ENCODE data around the gene TTC38.

The TTC38 gene

DNA sequence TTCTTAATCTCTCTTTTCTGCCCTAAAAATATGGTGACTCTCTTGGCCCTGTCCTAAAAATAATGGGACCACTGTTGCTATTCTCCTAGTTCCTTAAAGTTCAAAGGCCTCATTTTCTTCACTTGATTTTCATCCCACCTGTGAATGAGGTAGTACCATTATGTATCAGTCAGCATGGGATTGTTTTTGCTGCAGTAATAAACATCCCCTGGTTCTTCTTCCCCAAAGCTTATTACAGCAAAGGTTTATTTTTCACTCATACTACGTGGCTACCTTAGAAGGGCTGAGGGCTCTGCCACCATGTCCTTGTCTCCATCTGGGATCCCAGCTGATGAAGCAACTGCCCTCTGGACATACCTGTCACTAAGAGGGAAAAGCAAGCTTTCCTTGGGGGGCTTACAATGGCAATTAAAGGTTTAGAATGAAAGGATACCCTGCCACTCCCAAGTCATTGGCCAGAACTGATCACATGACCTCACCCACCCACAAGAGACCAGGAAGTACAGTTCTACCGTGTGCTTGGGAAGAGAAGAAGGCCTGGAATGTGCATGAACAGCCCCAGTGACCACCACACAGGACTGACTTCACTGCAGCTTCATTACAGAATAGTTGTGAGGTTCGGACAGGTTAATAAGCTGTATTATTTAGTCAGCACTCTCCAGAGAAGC, 7.8 kb downstream of the TTC38 start:
- Histone ChIP-seq H3K9me3 (ENCODE audit: control insufficient read depth, insufficient read depth, low read length) (no peaks in the 10 kb centered on the region), H3K4me3 (ENCODE audit: low read length) (no peak overlapping the region), H3K36me3 (ENCODE audit: control insufficient read depth, insufficient read depth, low read length) (peaks cover 16% of the 10 kb centered on the region; the same call in 1 of the 2 replicates), H3K27me3 (ENCODE audit: control insufficient read depth, insufficient read depth, low read length) (no peaks in the 10 kb centered on the region), H3K4me1 (ENCODE audit: control insufficient read depth, insufficient read depth, low read length) (no peaks in the 10 kb centered on the region), H3K27ac (ENCODE audit: low read length) (no peak overlapping the region)
- DNase-seq (ENCODE audit: low read depth, low spot score): no peak
- WGBS (ENCODE audit: insufficient coverage, insufficient read length): no CpG with 5 or more reads among the region's 3 CpGs

DNA sequence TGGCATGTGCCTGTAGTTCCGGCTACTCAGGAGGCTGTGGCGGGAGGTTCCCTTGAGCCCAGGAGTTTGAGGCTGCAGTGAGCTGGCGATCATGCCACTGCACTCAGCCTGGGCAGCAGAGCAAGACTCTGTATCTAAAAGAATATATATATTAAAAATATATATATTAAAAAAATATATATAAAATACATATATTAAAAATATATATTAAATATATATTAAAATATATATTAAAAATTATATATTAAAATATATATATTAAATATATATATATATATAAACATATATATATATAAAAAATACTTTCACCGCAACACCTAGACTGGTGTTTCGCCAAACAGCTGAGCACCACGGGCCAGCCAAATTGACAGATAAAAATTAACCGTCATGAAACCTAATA, 8.8 kb downstream of the TTC38 start:
- no peaks in the 10 kb centered on the region for H3K9me3 ChIP-seq (ENCODE audit: control insufficient read depth, insufficient read depth, low read length)
- no peaks in the 10 kb centered on the region for H3K4me1 ChIP-seq (ENCODE audit: control insufficient read depth, insufficient read depth, low read length)
- H3K27ac ChIP-seq (ENCODE audit: low read length): no peak overlapping the region
- no peaks in the 10 kb centered on the region for H3K27me3 ChIP-seq (ENCODE audit: control insufficient read depth, insufficient read depth, low read length)
- WGBS (ENCODE audit: insufficient coverage, insufficient read length): no CpG with 5 or more reads among the region's 7 CpGs
- no peak for DNase-seq (ENCODE audit: low read depth, low spot score)
- no peak overlapping the region for H3K4me3 ChIP-seq (ENCODE audit: low read length)
- peaks cover 16% of the 10 kb centered on the region; the same call in 1 of the 2 replicates for H3K36me3 ChIP-seq (ENCODE audit: control insufficient read depth, insufficient read depth, low read length)

DNA sequence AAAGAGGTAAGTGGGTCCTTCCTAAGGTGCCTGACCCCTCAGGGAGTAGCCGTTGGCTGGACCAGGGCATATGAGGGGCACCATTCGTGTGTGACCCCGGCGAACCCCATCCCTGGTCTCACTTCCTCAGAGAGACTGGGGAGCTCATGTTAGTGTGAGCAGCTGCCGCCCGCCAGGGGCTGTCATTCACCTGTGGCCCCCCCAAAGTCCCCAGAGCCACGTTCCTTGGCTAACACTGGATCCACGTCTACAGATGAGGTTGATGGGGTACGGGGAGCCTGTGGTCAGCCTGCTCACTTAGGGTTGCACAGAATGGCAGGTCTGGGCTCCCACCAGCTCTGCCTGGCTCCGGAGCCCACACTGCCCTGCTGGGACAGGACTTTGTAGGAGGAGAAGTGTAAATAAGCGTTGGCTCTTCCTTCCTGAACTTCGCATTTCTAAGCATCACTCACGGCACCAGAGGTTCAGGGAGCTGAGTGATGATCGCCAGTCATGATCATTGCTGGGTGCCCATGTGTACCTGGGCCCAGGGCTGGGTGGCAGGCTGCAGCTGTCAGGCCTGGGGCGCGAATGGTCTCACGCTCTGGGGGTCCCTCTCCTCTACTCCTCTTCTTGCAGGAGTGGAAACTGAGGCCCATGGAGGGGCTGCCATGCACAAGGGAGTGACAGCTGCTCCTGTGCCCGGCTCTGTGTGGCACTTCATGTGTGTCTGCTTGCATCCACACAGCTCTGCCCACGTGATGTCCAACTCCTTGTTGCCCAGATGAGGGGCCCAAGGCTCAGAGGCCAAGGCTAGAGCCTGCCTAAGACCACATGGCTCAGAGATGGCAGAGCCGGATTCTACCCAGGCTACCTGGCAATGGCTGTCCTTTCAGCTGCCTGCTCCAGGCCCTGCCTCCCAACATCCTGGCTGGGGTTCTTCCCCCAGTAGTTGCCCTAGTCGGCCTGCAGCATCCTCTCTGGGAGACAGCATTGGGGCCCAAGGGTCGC, 11.1 kb downstream of the TTC38 start:
- no peak for DNase-seq (ENCODE audit: low read depth, low spot score)
- Histone ChIP-seq H3K27me3 (ENCODE audit: control insufficient read depth, insufficient read depth, low read length) (no peaks in the 10 kb centered on the region), H3K36me3 (ENCODE audit: control insufficient read depth, insufficient read depth, low read length) (peaks cover 12% of the 10 kb centered on the region; the same call in 1 of the 2 replicates), H3K9me3 (ENCODE audit: control insufficient read depth, insufficient read depth, low read length) (no peaks in the 10 kb centered on the region), H3K4me3 (ENCODE audit: low read length) (no peak overlapping the region), H3K4me1 (ENCODE audit: control insufficient read depth, insufficient read depth, low read length) (no peaks in the 10 kb centered on the region), H3K27ac (ENCODE audit: low read length) (no peak overlapping the region)
- WGBS (ENCODE audit: insufficient coverage, insufficient read length): no CpG with 5 or more reads among the region's 22 CpGs

DNA sequence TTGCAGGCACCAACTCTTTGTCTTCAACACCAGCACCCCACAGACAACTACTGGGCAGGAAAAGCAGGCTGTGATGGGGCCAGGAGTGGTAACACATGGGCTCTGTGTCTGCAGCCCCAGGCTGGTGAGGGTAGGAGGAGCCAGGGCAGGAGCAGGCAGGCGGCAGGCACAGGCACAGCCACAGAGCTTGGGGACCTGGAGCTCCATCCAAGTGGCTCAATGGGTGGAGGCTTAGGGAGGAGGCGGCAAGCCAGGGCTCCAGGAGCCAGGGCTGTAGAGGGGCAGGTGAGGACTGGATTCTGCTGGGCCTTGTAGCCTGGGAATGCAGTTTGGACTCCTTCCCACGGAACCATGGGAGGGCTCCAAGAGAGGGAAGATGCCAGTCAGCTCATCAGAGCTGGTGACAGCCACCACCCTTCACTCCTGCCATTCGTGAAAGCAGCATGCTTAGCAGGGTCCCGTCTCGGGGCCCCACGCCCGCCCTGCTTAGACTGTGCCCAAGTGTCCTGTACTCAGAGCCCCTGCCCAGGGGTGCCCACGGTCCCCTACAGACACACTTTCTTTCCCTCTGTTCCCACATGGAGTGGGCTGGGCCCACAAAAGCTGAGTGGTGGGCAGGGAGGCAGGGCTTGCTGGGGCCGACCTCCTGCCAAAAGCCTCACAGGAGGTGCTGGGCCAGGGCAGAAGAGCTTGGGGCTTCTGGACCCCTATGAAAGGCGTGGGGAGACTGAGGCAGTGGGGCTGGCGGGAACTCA, 12.4 kb downstream of the TTC38 start:
- no peaks in the 10 kb centered on the region for H3K9me3 ChIP-seq (ENCODE audit: control insufficient read depth, insufficient read depth, low read length)
- no peak for DNase-seq (ENCODE audit: low read depth, low spot score)
- no peak overlapping the region for H3K27ac ChIP-seq (ENCODE audit: low read length)
- no CpG with 5 or more reads among the region's 12 CpGs for WGBS (ENCODE audit: insufficient coverage, insufficient read length)
- no peaks in the 10 kb centered on the region for H3K4me1 ChIP-seq (ENCODE audit: control insufficient read depth, insufficient read depth, low read length)
- no peaks in the 10 kb centered on the region for H3K27me3 ChIP-seq (ENCODE audit: control insufficient read depth, insufficient read depth, low read length)
- no peak overlapping the region for H3K4me3 ChIP-seq (ENCODE audit: low read length)
- H3K36me3 ChIP-seq (ENCODE audit: control insufficient read depth, insufficient read depth, low read length): peaks cover 12% of the 10 kb centered on the region; the same call in 1 of the 2 replicates

DNA sequence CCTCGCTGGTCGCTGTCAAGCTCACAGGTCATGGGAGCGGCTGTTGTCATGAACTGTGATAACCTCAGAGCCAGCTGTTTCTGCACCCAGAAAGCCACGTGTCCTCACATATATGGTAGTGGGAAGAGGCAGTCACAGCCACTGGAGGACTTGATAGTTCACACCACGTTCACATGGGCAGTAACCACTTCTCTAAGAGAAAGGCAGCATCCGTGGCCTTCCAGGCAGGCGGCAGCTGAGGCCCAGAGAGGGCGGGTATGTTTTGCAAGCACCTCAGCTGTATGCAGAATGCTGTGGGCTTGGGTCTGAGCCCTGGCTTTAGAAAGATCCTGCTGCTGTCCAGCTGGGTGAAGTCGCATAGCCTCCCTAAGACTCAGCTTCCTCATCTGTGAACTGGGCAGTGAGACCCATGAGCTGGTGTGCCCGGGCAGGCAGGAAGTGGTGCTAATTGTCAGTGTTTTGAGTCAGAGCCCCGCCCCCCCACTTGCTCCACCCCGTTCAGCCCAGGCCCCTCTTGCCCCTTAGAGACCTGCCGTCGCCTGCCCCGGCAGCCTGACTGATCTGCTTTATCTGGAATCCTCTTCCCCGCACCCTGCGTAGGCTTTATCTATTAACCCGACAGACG, 13.3 kb downstream of the TTC38 start:
- no CpG with 5 or more reads among the region's 19 CpGs for WGBS (ENCODE audit: insufficient coverage, insufficient read length)
- no peaks in the 10 kb centered on the region for H3K9me3 ChIP-seq (ENCODE audit: control insufficient read depth, insufficient read depth, low read length)
- H3K27ac ChIP-seq (ENCODE audit: low read length): no peak overlapping the region
- no peak overlapping the region for H3K4me3 ChIP-seq (ENCODE audit: low read length)
- no peaks in the 10 kb centered on the region for H3K27me3 ChIP-seq (ENCODE audit: control insufficient read depth, insufficient read depth, low read length)
- H3K4me1 ChIP-seq (ENCODE audit: control insufficient read depth, insufficient read depth, low read length): no peaks in the 10 kb centered on the region
- no peak for DNase-seq (ENCODE audit: low read depth, low spot score)
- peaks cover 10% of the 10 kb centered on the region; the same call in 1 of the 2 replicates for H3K36me3 ChIP-seq (ENCODE audit: control insufficient read depth, insufficient read depth, low read length)

DNA sequence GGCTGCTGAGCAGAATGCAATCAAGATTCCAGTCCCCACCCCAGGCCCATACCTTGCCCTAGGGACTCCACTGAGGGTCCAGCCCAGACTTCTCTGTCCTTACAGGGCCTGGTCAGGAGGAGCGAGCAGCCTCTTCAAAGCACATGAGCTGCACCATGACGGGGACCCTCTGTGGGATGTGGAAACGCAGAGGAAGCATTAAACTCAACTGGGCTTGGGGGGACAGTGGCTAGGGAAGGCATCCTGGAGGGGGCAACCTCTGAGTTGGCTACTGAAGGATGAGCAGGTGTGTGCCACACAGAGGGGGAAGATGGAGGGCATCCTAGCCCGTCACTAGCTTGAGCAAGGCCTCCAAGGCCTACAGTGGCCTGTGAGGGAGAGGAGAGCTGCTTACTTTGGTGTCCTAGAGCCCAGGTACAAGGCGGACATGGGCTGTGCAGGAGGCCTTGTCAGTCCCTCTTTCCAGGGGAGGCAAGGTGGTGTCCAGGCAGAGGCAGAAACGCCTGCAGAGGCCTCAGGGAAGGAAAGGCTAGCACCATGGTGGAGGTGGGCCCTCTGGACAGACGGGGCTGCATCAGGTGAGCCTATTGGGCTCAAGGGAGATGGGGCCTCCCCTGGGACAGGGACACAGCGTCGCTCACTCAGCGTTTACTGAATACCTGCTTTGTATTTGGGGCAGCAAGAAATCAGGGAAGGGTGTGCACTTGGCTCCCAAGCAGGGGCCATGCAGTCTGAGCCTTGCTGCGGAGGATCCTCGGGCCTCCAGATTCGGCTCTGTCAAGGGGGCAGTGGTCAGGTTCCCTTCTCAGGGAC, 14.3 kb downstream of the TTC38 start:
- Histone ChIP-seq H3K36me3 (ENCODE audit: control insufficient read depth, insufficient read depth, low read length) (peaks cover 10% of the 10 kb centered on the region; the same call in 1 of the 2 replicates), H3K27ac (ENCODE audit: low read length) (no peak overlapping the region), H3K4me3 (ENCODE audit: low read length) (no peak overlapping the region), H3K27me3 (ENCODE audit: control insufficient read depth, insufficient read depth, low read length) (no peaks in the 10 kb centered on the region), H3K9me3 (ENCODE audit: control insufficient read depth, insufficient read depth, low read length) (no peaks in the 10 kb centered on the region), H3K4me1 (ENCODE audit: control insufficient read depth, insufficient read depth, low read length) (no peaks in the 10 kb centered on the region)
- no CpG with 5 or more reads among the region's 13 CpGs for WGBS (ENCODE audit: insufficient coverage, insufficient read length)
- DNase-seq (ENCODE audit: low read depth, low spot score): no peak

DNA sequence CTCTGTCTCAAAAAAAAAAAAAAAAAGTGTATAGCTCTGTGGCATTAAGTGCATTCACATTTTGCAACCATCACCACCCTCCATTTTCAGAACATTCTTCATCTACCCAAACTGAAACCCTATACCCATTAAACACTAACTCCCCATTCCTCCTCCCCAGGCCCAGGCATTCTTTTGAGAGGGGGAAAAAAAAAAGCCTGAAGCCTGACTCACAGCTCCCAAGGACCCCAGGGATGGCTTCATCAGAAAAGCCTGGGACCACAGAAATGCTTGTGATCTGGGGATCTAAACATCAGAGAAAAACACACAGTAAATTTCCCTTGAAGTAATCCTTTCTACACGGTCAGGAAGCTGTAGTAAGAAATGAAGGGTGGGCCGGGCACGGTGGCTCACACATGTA, 18.2 kb downstream of the TTC38 start:
- Histone ChIP-seq H3K27ac (ENCODE audit: low read length) (no peak overlapping the region), H3K4me3 (ENCODE audit: low read length) (no peak overlapping the region), H3K36me3 (ENCODE audit: control insufficient read depth, insufficient read depth, low read length) (no peaks in the 10 kb centered on the region; the same call in 1 of the 2 replicates), H3K4me1 (ENCODE audit: control insufficient read depth, insufficient read depth, low read length) (no peaks in the 10 kb centered on the region), H3K27me3 (ENCODE audit: control insufficient read depth, insufficient read depth, low read length) (no peaks in the 10 kb centered on the region), H3K9me3 (ENCODE audit: control insufficient read depth, insufficient read depth, low read length) (no peaks in the 10 kb centered on the region)
- DNase-seq (ENCODE audit: low read depth, low spot score): no peak
- WGBS (ENCODE audit: insufficient coverage, insufficient read length): no CpG with 5 or more reads among the region's 3 CpGs

DNA sequence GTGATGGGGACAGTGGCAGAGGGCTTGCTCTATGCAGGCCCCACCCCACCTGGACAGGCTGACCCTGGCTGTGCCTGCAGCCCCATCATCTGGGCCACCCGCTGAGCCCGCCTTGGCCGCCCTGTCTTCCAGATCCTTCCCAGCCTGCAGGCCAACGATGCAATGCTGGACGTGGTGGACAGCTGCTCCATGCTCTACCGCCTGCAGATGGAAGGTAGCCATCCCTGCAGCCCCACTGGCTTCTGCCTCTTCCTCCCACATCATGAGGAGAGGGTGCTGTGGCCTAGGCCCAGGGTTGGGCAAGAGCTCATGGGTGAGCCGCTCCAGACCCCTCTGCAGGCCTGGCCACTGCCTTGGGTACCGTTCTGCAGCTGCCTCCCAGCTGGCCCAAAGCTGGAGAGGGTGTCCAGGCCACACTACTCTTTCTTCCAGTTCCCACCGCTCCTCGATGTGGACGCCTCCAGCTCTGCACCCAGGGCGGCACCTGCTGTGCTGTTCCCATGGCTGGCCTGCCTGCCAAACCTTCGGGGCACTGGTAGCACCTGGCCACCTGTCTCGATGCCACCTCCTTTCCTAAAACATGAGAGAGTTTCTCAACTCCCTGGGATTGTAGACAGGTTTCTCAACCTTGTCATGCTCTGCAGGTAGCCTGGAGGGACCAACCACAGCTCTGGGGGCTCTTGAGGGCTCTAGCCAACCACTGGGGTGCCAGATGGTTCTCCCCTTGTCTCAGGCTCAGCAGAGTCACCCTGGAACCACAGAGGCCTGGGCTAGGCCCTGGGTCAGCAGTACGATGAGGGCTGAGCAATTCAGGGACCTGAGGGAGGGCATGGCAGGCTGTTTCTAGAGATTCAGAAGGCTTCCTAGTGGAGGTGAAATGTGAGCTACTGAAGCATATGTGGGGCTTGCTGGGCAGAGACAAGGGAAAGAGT, 19.4 kb downstream of the TTC38 start:
- Histone ChIP-seq H3K4me1 (ENCODE audit: control insufficient read depth, insufficient read depth, low read length) (no peaks in the 10 kb centered on the region), H3K9me3 (ENCODE audit: control insufficient read depth, insufficient read depth, low read length) (no peaks in the 10 kb centered on the region), H3K27ac (ENCODE audit: low read length) (no peak overlapping the region), H3K27me3 (ENCODE audit: control insufficient read depth, insufficient read depth, low read length) (no peaks in the 10 kb centered on the region), H3K36me3 (ENCODE audit: control insufficient read depth, insufficient read depth, low read length) (no peaks in the 10 kb centered on the region; the same call in 1 of the 2 replicates), H3K4me3 (ENCODE audit: low read length) (no peak overlapping the region)
- no CpG with 5 or more reads among the region's 15 CpGs for WGBS (ENCODE audit: insufficient coverage, insufficient read length)
- DNase-seq (ENCODE audit: low read depth, low spot score): no peak

All from iPS DF 6.9 (cell line).